Uterus (tissue), 2 donors: ENCODE results near the gene ACTMAP.

Source experiments
- CTCF ChIP-seq, 4 experiments: fragments of 200-600 bp in 2 of 4; fragments of 450-650 bp in 2 of 4; sonication (generic) in 2 of 4; IDR thresholded peaks; one replicate each; pipeline ENCODE4 v1.5.1; 2016 to 2019; ENCODE audit warnings: antibody characterized with exemption in 4 of 4, mild to moderate bottlenecking in 2 of 4, moderate library complexity in 1 of 4
- POLR2A ChIP-seq, 2 donors: fragments of 450-650 bp; IDR thresholded peaks; one replicate each; pipeline ENCODE4 v1.6.1; 2016; ENCODE audit warnings: antibody characterized with exemption in 2 of 2, mild to moderate bottlenecking in 1 of 2, moderate library complexity in 1 of 2

- TF ChIP-seq POLR2A (IDR thresholded peaks at IDR 0.05) (no peak), CTCF (IDR thresholded peaks at IDR 0.05) (no peak)
Measured at GRCh38 chr19:40776932-40777644, 26.8 kb upstream of the ACTMAP start.
